Limb (tissue), 2 donors: Measurements from ENCODE around the gene CGNL1.

Experiments
- DNase-seq, 2 donors: peaks; one replicate each; pipeline ENCODE4 v3.0.0-alpha.2; 2016; ENCODE audit errors: extremely low spot score in 2 of 2

CGNL1 gene

DNA sequence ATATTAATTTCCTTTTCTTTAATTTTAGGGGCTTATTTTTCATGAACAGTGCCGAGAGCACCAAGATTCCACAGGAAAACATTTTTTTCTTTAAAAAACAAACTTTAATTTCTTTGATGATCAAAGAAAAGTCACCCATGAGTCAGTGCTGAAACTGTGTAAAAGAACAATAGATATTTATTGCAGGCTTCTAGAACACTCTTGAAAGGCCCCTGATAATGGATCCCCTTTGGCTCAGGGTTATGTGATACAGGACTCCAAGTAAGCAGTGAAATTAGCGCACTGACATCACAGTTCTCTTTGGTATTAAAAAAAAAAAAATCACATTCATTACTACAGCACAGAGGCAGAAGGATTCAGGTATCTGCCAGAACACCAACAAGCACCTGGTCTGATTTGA lies 149.3 kb downstream of the CGNL1 start:
- no peak for DNase-seq

DNA sequence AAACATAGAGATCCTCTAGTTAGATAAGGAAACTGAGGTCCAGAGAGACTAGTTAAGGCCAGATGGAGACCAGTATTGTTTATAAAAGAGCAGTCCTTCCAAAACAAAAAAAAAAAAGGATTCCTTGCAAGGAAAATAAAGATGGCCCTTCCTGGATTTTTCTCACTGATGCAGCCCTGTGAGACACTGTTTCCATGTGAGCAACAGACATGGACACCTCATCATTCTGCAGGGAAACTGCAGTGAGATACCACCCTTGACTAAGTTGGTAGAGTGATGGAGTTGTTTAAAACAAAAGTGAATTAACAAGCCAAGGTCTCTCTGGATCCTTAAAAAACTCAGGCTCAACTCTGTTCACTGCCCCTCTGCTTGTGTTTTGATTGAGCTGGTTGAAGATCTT lies 149.8 kb downstream of the CGNL1 start:
- no peak for DNase-seq

DNA sequence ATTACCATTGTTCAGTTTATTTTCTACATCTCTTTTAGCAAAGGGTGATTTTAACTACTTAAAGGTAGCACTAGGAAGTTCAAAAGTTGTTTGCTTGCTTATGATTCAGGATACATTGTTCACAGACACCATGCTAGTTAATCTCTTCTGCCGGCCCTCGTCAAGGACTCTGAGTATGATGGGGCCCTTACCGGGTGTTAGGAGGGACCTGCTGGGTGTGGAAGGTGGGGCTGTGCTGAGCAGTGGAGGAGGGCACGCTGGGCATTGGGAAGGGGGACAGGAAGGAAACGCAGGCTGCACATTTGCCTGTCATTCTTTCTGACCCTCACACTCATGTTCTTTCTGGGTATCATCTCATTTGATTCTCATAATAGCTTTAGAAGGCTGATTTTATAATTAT lies 150.3 kb downstream of the CGNL1 start:
- DNase-seq: no peak

DNA sequence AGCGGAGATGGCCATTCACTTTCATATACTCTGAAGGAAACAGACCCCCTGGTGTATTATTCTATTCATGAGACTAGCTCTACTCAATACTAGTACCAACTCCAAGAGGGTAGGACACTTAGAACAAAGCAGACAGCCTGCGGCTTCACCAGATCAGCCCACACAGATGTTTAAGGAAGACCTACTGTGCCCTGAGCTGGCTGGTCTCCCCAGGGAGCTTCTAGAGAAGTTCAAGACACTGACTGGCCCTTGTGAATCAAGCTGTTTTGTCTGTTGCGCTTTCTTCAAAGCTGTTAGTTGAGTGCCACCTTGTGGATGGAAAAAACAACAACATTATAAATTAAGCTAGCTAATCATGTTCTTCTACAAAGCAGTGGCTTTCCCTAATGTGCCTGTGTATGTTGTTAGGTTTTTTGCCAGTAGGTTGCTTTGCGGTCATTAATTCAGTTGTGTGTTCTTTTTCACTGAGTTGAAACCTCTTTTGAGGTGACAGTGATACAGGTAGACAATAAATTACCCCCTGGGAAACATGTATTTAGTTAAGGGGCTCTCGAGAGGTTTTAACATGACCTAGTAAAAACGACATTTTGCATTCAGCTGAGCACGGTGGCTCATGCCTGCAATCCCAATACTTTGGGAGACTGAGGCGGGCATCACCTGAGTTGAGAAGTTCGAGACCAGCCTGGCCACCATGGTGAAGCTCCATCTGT lies 151.2 kb downstream of the CGNL1 start:
- DNase-seq: peak; percentile 50 to 90

DNA sequence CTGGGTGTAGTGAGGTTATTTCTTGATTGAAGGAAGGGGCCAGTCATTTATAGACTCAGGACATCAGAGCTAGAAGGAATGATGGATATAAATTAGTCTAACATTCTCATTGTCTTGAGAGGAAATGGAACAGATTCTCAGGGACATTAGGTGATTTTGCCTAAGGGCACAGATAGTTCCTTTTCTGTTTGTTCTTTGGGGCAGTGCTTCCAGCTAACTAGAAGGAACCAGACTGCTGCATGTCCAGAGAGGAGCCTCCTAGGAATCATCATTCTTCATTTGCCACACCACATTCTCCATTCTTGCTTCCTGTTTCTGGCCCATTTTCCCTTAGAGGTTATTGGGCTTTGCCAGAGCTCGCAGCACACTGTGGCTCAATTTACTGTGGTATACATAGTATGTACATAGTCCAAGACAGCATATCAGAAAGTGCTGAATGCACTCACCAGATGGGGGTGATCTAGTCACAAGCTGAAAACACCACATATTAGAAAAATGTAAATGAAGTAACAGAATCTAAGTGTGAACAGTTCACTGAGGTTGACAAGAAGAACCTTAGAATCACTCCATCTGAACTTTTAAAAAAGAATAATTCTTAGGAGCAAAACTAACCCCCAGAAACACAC lies 152.7 kb downstream of the CGNL1 start:
- no peak for DNase-seq

DNA sequence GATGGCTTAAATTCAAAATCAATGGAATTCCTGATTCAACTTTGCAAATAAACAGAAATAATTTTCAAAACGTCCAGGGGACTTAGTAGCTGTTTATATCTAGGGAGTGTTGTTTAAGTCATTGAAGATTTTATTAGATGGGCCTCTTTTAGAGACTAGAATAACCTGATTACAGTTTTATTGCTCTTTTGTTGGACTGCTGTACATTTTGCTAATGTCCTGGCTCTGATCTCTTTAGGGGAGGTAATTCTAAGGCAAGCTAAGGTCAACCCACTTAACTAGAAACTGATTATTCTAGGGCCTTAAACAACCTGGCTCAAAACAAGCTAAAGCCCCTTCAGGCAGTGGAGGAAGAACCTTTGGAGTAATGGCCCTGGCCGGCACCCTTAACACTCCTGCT lies 153.4 kb downstream of the CGNL1 start:
- no peak for DNase-seq

DNA sequence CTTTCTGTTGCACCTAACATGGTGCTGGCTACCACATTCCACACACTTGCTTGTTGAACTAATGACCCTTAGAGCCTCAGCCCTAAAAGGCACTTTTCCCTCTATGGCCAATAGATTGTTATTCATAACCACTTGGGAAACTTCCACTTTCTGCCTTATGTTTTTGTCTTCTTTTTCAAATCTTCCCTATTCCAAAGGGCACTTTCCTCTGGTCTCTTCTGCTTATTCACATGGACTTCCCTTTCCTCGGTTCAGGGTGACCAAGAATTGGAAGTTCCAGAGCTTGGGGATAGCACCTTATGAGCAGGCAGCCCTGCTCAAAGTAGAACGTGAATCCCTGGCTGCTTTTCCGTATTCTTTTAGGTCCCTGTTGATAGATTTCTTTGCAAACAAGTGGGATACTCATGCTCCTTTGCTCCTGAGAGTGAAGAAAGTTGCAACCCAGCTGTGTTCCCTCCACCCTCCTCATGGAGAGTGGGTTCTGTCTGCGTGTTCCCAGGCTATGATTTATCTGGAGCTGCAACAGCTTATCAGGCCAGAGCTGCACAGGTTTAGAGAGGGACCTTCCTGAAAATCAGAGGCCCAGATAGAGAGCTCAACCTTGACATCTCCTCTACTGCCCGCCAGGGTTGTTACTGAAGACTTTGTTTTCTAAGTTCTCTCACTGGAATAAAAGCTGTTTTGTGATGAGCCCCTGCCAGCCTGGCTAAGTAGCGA lies 156.6 kb downstream of the CGNL1 start:
- DNase-seq: no peak

DNA sequence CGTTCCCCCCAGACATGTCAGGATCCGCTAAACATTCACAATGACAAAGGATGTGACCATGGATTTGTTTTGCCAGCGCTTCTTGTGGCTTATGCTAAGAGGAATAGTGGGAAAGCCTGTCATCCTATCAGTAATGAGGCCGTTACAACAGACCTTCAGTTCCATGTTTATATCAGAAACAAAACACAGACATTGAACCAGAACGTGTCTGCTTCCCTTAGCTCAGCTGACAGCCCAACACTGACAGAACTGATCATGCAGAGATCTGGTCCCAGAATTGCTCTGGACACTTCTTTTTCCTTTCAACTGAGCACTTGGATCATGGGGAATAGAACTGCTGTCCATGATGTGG lies 157.1 kb downstream of the CGNL1 start:
- no peak for DNase-seq

DNA sequence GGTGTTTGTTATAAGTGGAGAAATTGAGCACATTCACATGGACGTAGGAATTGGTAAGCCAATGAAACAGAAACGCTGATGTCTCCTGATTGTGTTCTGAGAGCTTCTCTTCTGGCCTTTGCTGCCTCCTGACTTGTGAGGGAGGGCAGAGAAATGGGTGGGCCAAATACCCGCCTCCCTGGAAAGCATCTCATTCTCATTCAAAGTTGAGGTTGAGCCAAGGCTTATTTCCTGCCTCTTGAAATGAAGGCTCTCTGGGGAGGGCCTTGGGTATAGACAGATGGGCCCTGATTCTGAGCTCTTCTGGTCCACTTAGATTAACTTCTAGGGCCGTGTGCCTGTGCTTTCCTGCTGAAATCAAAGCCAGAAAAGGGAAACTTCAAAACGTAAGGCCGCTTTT lies 158.0 kb downstream of the CGNL1 start:
- DNase-seq: no peak

DNA sequence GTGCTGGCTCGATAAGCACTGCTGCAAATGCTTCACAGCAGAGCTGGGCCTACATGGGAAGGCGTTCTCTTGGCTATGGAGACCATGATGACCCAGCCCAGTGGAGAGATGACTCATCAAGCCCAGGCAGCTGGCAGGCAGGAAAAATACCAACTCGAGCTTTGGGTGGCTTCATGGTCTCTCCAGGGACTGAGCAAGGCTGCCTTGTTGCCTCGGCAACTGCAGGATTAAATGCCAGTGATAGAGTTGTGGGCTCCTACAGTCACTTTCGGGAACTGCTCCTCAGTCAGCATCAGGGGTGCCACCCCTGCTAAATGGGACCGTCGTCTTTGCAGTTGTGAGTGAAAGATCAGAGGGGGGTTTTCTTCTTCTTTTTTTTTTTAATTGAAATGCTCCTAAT lies 160.8 kb downstream of the CGNL1 start:
- DNase-seq: no peak

DNA sequence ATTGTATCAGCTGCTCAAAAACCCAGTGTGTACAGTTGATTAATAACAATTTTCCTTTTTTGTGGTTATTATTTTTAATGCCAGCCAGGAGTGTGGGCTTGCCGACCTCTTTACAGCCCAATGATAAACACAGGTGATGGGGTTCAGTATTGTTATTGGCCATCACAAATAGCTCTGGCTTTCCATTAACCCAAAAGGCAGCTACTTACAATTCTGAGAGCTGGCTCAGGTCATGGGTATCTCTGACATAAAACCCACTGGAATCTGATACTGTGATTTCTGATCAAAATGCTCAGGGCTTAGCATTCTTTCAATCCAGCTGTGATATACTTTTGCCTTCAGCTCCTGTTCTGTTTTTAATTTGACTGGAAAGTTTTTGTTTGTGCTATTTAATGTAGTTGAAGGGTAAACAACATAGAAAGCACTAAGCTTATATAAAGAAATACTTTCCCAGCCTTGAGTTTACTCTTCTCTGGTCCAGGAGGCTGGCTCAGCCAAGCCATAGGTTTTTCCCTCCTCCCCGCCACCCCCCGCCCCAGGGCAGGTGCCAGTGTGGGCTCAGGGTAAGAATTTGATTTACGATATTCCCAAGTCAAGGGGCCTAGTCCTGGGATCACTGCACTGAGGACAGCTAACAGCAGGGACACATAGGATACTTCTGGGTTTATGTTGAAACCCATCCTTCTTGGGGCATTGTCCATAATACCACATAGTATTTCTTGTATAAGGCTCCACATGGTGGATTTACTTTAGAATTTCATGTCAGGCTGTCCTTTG lies 161.4 kb downstream of the CGNL1 start:
- DNase-seq: no peak

DNA sequence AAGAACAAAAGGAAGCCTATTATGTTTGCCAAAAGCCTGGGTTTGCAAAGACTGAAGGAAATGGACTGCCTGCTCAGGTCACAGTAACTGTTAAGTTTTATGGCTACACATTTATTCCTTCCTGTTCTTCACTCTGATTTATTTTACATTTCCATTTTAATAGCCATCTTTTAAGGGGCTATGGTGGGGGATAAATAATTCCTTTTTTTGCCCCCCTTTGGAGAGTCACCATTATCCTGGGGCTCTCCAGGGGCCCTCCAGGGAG lies 161.9 kb downstream of the CGNL1 start:
- no peak for DNase-seq

DNA sequence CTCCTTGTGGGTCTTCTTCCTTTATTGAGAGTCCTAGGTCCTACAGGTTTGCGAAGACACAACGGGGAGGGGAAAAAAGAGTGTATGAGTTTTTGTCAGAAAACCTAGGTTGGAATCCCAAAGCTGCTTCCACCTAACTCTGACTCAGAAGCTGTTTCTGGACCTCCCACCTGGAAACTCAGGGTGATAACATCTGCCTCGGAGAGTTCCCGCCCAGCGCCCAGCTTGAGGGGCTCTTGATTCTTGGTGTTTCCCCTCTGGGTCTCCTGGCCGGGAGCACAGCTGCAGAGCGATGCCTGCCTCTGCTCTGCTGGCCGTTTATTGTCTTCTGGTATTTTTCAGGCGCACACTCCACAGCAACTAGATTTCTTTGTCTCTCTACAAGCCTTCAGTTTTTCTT lies 162.5 kb downstream of the CGNL1 start:
- DNase-seq: no peak

DNA sequence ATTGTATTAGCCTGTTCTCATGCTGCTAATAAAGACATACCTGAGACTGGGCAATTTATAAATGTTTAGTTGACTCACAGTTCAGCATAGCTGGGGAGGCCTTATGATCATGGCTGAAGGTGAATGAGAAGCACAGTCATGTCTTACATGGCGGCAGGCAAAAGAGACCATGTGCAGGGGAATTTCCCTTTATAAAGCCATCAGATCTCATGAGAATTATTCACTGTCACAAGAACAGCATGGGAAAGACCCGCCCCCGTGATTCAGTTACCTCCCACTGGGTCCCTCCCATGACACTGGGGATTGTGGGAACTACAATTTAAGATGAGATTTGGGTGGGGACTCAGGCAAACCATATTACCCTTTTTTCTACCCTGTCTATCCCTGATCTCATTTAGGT lies 163.9 kb downstream of the CGNL1 start:
- no peak for DNase-seq

DNA sequence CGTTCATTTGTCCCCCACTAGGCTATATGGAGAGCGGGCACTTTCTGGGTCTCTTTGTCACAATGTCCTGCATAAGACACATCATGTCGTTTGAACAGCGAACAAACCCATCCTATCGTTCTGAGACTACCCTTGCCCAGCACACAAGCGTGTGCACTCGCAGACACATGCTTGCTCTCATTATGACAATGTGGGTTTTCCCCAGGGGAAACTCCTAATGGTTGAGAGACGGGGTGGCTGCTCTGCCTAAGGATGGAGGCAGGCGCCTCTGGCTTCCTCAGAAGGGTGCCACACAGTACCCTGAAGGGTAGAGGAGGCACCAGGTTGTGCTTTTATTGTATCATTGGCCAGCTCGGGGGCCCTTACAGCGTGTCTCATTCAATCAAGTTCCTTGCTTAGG lies 164.4 kb downstream of the CGNL1 start:
- no peak for DNase-seq

DNA sequence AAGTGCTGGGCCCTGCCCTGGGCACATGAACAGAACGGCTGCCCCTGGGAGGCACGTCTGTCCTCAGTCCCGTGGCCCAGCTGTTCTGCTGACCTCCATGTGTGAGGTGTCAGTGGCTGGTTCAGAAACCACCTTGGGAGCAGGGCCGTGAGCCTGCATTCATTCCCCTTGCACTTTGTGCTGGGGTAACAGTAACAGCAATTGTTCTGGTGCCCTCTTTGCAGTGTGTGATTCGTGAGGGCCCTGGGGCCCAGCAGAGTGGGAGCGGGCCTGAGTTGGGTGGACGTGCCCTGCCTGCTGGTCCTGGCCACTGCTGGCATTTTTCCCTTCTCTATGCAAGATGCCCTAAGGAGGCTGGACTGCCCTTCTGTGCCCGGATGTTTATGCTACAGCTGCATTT lies 165.0 kb downstream of the CGNL1 start:
- no peak for DNase-seq

DNA sequence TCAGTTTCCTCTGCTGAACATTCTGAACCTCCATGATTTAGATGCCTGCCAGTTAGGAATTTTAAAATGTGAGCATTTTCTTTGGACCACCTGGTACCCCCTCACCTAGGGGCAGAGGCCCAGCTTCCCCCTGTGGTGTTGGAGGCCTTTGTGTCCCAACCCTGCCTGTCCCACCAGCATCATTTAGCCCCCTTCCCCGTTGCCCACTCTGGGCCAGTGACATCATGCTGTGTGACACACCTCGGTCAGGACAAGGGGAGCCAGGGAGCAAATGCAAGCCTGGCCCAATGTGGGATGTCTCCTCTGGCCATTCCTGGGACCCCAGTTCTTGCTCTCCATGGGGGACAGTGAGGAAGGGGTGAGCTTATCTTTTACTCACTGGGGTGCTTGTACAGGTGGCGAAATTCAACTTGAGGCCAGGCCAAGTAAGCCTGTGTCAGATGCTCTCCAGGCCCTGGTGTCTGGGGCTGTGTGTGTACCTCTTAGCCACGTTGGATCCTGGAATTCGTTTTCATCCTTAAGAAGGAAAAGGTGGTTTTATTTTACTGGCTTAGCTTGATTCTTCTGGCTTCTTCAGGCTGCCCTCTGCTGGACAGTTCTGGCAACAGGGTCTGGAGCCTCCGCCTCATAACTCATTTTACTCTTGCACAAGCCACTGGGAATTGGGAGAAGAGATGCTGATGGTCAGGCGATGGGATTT lies 165.7 kb downstream of the CGNL1 start:
- peak; percentile 67 to 80 for DNase-seq

DNA sequence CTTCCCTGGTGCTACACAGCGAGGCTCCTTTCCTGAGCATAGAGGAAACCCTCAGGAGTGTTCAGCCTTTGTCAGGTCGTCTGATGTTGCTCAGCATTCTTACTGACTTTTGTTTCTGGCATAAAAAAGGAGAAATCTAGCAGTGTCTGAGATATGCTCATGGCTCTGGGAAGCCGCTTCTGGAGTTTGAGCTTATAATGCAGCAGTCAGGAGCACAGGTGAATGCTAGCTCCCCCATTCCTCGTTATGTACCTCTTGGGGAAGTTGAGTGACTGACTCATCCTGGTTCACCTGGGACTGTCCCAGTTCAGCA lies 166.2 kb downstream of the CGNL1 start:
- no peak for DNase-seq

DNA sequence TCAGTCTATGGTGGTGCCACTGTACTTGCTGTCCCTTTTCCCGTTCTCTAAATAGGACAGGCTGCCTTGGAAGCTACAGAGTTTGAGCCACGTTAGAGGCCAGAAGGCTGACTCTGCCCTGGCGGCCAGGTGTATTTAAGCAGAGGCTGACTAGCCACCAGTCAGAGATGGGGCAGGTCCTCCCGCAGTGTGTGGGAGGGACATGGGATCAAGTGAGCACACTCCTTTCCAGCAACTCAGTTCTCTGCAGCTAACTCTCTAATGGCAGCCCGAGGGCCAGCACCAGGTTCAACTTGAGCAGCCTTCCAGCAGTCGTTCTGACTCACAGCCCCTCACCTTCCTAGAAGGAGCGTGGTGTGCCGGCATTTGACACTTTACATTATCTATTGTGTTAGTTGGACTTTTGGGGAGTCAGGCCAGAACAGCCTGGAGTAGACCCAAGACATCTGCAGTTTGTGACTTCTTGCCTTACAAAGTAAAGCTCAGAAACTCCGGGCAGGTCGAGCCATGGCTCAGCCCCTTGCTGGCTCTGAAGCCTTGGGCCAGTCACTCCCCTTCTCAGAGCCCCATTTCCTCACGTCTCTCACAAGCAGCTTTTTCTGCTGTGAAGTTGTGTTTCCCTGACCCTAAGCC lies 168.7 kb downstream of the CGNL1 start:
- no peak for DNase-seq

DNA sequence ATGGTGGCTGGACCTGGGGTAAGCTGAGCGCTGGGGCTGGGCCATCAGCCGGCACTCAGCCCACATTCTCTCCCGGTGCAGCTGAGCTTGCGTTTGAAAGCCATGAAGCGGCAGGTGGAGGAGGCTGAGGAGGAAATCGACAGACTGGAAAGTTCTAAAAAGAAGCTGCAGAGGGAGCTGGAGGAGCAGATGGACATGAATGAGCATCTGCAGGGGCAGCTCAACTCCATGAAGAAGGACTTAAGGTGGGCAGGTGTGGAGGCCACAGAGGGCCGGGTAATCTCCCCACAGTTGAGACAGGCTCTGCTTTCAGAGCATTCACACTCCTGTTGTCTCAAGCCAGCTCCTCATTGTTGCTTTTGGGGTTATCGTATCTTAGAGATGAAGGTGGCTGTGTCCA lies 169.7 kb downstream of the CGNL1 start:
- DNase-seq: no peak

DNA sequence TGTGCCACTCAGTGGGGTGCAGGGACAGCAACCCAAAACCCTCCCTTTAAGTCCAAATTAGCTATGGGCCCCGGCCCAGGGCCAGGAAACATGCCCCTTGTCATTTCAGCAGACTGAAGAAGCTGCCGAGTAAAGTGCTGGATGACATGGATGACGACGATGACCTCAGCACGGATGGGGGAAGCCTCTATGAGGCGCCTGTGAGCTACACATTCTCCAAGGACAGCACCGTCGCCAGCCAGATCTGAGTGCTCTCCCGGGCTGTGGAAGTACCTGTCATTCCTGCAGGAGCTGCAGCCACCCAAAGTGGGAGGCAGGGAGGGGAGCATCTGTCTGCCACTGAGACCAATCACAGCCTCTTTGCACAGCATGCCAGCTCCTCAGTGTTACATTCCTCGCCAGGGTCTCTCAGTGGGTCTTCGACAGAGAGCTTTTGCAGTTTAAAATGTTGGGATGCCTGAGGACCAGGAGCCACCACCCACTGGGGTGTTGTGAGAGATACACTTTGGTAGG lies 171.0 kb downstream of the CGNL1 start:
- DNase-seq: no peak
